ENCODE data around the gene PLXND1.

PLXND1 gene

GRCh38 chr3:129543156-129543790 lies 63.2 kb downstream of the PLXND1 start, which contains the start of gene H1-8:
Gene H1-8, plus strand, starts transcription at chr3:129543175. Its CDS starts 44 bp downstream, at chr3:129543219.
- Histone ChIP-seq H3K9me3 (ENCODE audit: control insufficient read depth in 1 of 2, low read length in 2 of 2) (no peaks in the 10 kb centered on the region), H3K27me3 (ENCODE audit: control insufficient read depth in 1 of 2, insufficient read depth in 2 of 2, low read length in 2 of 2) (no peaks in the 10 kb centered on the region), H3K4me1 (ENCODE audit: control insufficient read depth in 1 of 2, insufficient read depth in 2 of 2, low read length in 2 of 2) (no peaks in the 10 kb centered on the region), H3K4me3 (ENCODE audit: low read depth in 1 of 2, low read length in 2 of 2) (no peak within 1 kb of the TSS), H3K9ac (ENCODE audit: low read depth in 1 of 2, low read length in 2 of 2) (no peak within 1 kb of the TSS), H3K27ac (ENCODE audit: low read depth, low read length) (no peak within 1 kb of the TSS), H3K36me3 (ENCODE audit: control insufficient read depth in 1 of 2, insufficient read depth in 2 of 2, low read length in 2 of 2) (no peaks in the 10 kb centered on the region)

- H3K27me3 ChIP-seq (ENCODE audit: control insufficient read depth in 1 of 2, insufficient read depth in 2 of 2, low read length in 2 of 2) = no peaks in the 10 kb centered on the region
- no peak overlapping the region for H3K27ac ChIP-seq (ENCODE audit: low read depth, low read length)
- H3K9ac ChIP-seq (ENCODE audit: low read depth in 1 of 2, low read length in 2 of 2) = no peak overlapping the region
- H3K4me3 ChIP-seq (ENCODE audit: low read depth in 1 of 2, low read length in 2 of 2) = no peak overlapping the region
- no peaks in the 10 kb centered on the region for H3K4me1 ChIP-seq (ENCODE audit: control insufficient read depth in 1 of 2, insufficient read depth in 2 of 2, low read length in 2 of 2)
- H3K36me3 ChIP-seq (ENCODE audit: control insufficient read depth in 1 of 2, insufficient read depth in 2 of 2, low read length in 2 of 2) = no peaks in the 10 kb centered on the region
- no peaks in the 10 kb centered on the region for H3K9me3 ChIP-seq (ENCODE audit: control insufficient read depth in 1 of 2, low read length in 2 of 2)
These were observed 63.7 kb downstream of the PLXND1 start for GRCh38 chr3:129542747-129543146.

GRCh38 chr3:129540776-129541516 lies 65.5 kb downstream of the PLXND1 start:
- no peak overlapping the region for H3K9ac ChIP-seq (ENCODE audit: low read depth in 1 of 2, low read length in 2 of 2)
- no peaks in the 10 kb centered on the region for H3K9me3 ChIP-seq (ENCODE audit: control insufficient read depth in 1 of 2, low read length in 2 of 2)
- H3K27me3 ChIP-seq (ENCODE audit: control insufficient read depth in 1 of 2, insufficient read depth in 2 of 2, low read length in 2 of 2) = no peaks in the 10 kb centered on the region
- H3K4me1 ChIP-seq (ENCODE audit: control insufficient read depth in 1 of 2, insufficient read depth in 2 of 2, low read length in 2 of 2) = no peaks in the 10 kb centered on the region
- H3K36me3 ChIP-seq (ENCODE audit: control insufficient read depth in 1 of 2, insufficient read depth in 2 of 2, low read length in 2 of 2) = no peaks in the 10 kb centered on the region
- H3K27ac ChIP-seq (ENCODE audit: low read depth, low read length) = no peak overlapping the region
- no peak overlapping the region for H3K4me3 ChIP-seq (ENCODE audit: low read depth in 1 of 2, low read length in 2 of 2)

GRCh38 chr3:129539206-129539605 lies 67.3 kb downstream of the PLXND1 start:
- no peak overlapping the region for H3K27ac ChIP-seq (ENCODE audit: low read depth, low read length)
- H3K4me1 ChIP-seq (ENCODE audit: control insufficient read depth in 1 of 2, insufficient read depth in 2 of 2, low read length in 2 of 2) = no peaks in the 10 kb centered on the region
- H3K4me3 ChIP-seq (ENCODE audit: low read depth in 1 of 2, low read length in 2 of 2) = no peak overlapping the region
- no peaks in the 10 kb centered on the region for H3K9me3 ChIP-seq (ENCODE audit: control insufficient read depth in 1 of 2, low read length in 2 of 2)
- H3K36me3 ChIP-seq (ENCODE audit: control insufficient read depth in 1 of 2, insufficient read depth in 2 of 2, low read length in 2 of 2) = no peaks in the 10 kb centered on the region
- H3K27me3 ChIP-seq (ENCODE audit: control insufficient read depth in 1 of 2, insufficient read depth in 2 of 2, low read length in 2 of 2) = no peaks in the 10 kb centered on the region
- no peak overlapping the region for H3K9ac ChIP-seq (ENCODE audit: low read depth in 1 of 2, low read length in 2 of 2)

- Histone ChIP-seq H3K36me3 (ENCODE audit: control insufficient read depth in 1 of 2, insufficient read depth in 2 of 2, low read length in 2 of 2) (no peaks in the 10 kb centered on the region), H3K4me1 (ENCODE audit: control insufficient read depth in 1 of 2, insufficient read depth in 2 of 2, low read length in 2 of 2) (no peaks in the 10 kb centered on the region), H3K27ac (ENCODE audit: low read depth, low read length) (no peak overlapping the region), H3K27me3 (ENCODE audit: control insufficient read depth in 1 of 2, insufficient read depth in 2 of 2, low read length in 2 of 2) (no peaks in the 10 kb centered on the region), H3K9me3 (ENCODE audit: control insufficient read depth in 1 of 2, low read length in 2 of 2) (no peaks in the 10 kb centered on the region), H3K9ac (ENCODE audit: low read depth in 1 of 2, low read length in 2 of 2) (no peak overlapping the region), H3K4me3 (ENCODE audit: low read depth in 1 of 2, low read length in 2 of 2) (no peak overlapping the region)
These were observed 69.7 kb downstream of the PLXND1 start for GRCh38 chr3:129536804-129537203.

GRCh38 chr3:129536374-129536667 lies 70.2 kb downstream of the PLXND1 start:
- H3K27me3 ChIP-seq (ENCODE audit: control insufficient read depth in 1 of 2, insufficient read depth in 2 of 2, low read length in 2 of 2) = no peaks in the 10 kb centered on the region
- H3K9ac ChIP-seq (ENCODE audit: low read depth in 1 of 2, low read length in 2 of 2) = no peak overlapping the region
- H3K27ac ChIP-seq (ENCODE audit: low read depth, low read length) = no peak overlapping the region
- no peak overlapping the region for H3K4me3 ChIP-seq (ENCODE audit: low read depth in 1 of 2, low read length in 2 of 2)
- H3K9me3 ChIP-seq (ENCODE audit: control insufficient read depth in 1 of 2, low read length in 2 of 2) = no peaks in the 10 kb centered on the region
- H3K36me3 ChIP-seq (ENCODE audit: control insufficient read depth in 1 of 2, insufficient read depth in 2 of 2, low read length in 2 of 2) = no peaks in the 10 kb centered on the region
- H3K4me1 ChIP-seq (ENCODE audit: control insufficient read depth in 1 of 2, insufficient read depth in 2 of 2, low read length in 2 of 2) = no peaks in the 10 kb centered on the region

GRCh38 chr3:129535075-129535474 lies 71.4 kb downstream of the PLXND1 start:
- H3K27me3 ChIP-seq (ENCODE audit: control insufficient read depth in 1 of 2, insufficient read depth in 2 of 2, low read length in 2 of 2) = no peaks in the 10 kb centered on the region
- H3K27ac ChIP-seq (ENCODE audit: low read depth, low read length) = no peak overlapping the region
- no peak overlapping the region for H3K9ac ChIP-seq (ENCODE audit: low read depth in 1 of 2, low read length in 2 of 2)
- no peak overlapping the region for H3K4me3 ChIP-seq (ENCODE audit: low read depth in 1 of 2, low read length in 2 of 2)
- H3K9me3 ChIP-seq (ENCODE audit: control insufficient read depth in 1 of 2, low read length in 2 of 2) = no peaks in the 10 kb centered on the region
- no peaks in the 10 kb centered on the region for H3K4me1 ChIP-seq (ENCODE audit: control insufficient read depth in 1 of 2, insufficient read depth in 2 of 2, low read length in 2 of 2)
- no peaks in the 10 kb centered on the region for H3K36me3 ChIP-seq (ENCODE audit: control insufficient read depth in 1 of 2, insufficient read depth in 2 of 2, low read length in 2 of 2)

GRCh38 chr3:129534428-129535027 lies 71.9 kb downstream of the PLXND1 start:
- H3K36me3 ChIP-seq (ENCODE audit: control insufficient read depth in 1 of 2, insufficient read depth in 2 of 2, low read length in 2 of 2) = no peaks in the 10 kb centered on the region

GRCh38 chr3:129533406-129533805 lies 73.1 kb downstream of the PLXND1 start:
- Histone ChIP-seq H3K36me3 (ENCODE audit: control insufficient read depth in 1 of 2, insufficient read depth in 2 of 2, low read length in 2 of 2) (no peaks in the 10 kb centered on the region), H3K9ac (ENCODE audit: low read depth in 1 of 2, low read length in 2 of 2) (no peak overlapping the region), H3K27ac (ENCODE audit: low read depth, low read length) (no peak overlapping the region), H3K27me3 (ENCODE audit: control insufficient read depth in 1 of 2, insufficient read depth in 2 of 2, low read length in 2 of 2) (no peaks in the 10 kb centered on the region), H3K4me1 (ENCODE audit: control insufficient read depth in 1 of 2, insufficient read depth in 2 of 2, low read length in 2 of 2) (no peaks in the 10 kb centered on the region), H3K4me3 (ENCODE audit: low read depth in 1 of 2, low read length in 2 of 2) (no peak overlapping the region), H3K9me3 (ENCODE audit: control insufficient read depth in 1 of 2, low read length in 2 of 2) (no peaks in the 10 kb centered on the region)

More at GRCh38 chr3:129534428-129535027, 71.9 kb downstream of the PLXND1 start:
- Histone ChIP-seq H3K4me1 (ENCODE audit: control insufficient read depth in 1 of 2, insufficient read depth in 2 of 2, low read length in 2 of 2) (no peaks in the 10 kb centered on the region), H3K4me3 (ENCODE audit: low read depth in 1 of 2, low read length in 2 of 2) (no peak overlapping the region), H3K27ac (ENCODE audit: low read depth, low read length) (no peak overlapping the region), H3K9me3 (ENCODE audit: control insufficient read depth in 1 of 2, low read length in 2 of 2) (no peaks in the 10 kb centered on the region), H3K9ac (ENCODE audit: low read depth in 1 of 2, low read length in 2 of 2) (no peak overlapping the region), H3K27me3 (ENCODE audit: control insufficient read depth in 1 of 2, insufficient read depth in 2 of 2, low read length in 2 of 2) (no peaks in the 10 kb centered on the region)

- Histone ChIP-seq H3K27ac (ENCODE audit: low read depth, low read length) (no peak overlapping the region), H3K9me3 (ENCODE audit: control insufficient read depth in 1 of 2, low read length in 2 of 2) (no peaks in the 10 kb centered on the region), H3K4me3 (ENCODE audit: low read depth in 1 of 2, low read length in 2 of 2) (no peak overlapping the region), H3K9ac (ENCODE audit: low read depth in 1 of 2, low read length in 2 of 2) (no peak overlapping the region), H3K4me1 (ENCODE audit: control insufficient read depth in 1 of 2, insufficient read depth in 2 of 2, low read length in 2 of 2) (no peaks in the 10 kb centered on the region), H3K36me3 (ENCODE audit: control insufficient read depth in 1 of 2, insufficient read depth in 2 of 2, low read length in 2 of 2) (no peaks in the 10 kb centered on the region), H3K27me3 (ENCODE audit: control insufficient read depth in 1 of 2, insufficient read depth in 2 of 2, low read length in 2 of 2) (no peaks in the 10 kb centered on the region)
These were observed 74.2 kb downstream of the PLXND1 start for GRCh38 chr3:129532261-129532660.
